Measurements from ENCODE around the gene POMT1.

DNA sequence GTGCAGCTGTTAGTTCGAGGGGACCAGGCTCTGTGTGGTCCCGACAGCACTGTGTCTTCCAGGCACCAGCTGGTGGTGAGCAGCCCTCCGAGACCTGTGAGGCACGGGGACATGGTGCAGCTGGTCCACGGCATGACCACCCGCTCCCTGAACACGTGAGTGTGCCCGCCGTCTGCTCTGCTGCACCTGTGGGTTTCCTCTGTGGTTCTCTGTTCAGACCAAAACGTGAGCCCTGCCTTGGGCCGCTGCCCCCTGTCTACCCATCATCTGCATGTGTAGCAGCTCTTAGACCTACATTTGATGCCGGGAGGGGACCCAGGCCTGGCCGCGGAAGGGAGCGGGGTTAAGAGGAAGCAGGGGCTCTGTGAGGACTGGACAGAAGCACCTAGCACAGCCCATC is 10.5 kb downstream of the POMT1 start:
- TF ChIP-seq, protein P1, sequence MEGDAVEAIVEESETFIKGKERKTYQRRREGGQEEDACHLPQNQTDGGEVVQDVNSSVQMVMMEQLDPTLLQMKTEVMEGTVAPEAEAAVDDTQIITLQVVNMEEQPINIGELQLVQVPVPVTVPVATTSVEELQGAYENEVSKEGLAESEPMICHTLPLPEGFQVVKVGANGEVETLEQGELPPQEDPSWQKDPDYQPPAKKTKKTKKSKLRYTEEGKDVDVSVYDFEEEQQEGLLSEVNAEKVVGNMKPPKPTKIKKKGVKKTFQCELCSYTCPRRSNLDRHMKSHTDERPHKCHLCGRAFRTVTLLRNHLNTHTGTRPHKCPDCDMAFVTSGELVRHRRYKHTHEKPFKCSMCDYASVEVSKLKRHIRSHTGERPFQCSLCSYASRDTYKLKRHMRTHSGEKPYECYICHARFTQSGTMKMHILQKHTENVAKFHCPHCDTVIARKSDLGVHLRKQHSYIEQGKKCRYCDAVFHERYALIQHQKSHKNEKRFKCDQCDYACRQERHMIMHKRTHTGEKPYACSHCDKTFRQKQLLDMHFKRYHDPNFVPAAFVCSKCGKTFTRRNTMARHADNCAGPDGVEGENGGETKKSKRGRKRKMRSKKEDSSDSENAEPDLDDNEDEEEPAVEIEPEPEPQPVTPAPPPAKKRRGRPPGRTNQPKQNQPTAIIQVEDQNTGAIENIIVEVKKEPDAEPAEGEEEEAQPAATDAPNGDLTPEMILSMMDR (IDR thresholded peaks at IDR 0.05; ENCODE audit: insufficient read depth, low read length, poor library complexity, severe bottlenecking), result no peak
- no peak for TF ChIP-seq EZH2phosphoT487 (conservative IDR thresholded peaks at IDR 0.05; ENCODE audit: low read length)

Measured in SU-DHL-6 (cell line).